HG03066 (cell line): ENCODE data around the gene APBB1IP.
"Not testable (repeated sequence)": the region's sequence is repeated elsewhere in the genome, so short reads cannot be mapped to it uniquely, and the experiment has no call there.

ENCODE experiments used
- ATAC-seq: cut with Tn5 transposase; IDR thresholded peaks from one replicate; pipeline ENCODE4 v1.9.1; 2021; ENCODE audit warnings: low read depth; ENCODE audit not compliant: unreplicated experiment

APBB1IP gene

GRCh38 chr10:26503911-26504310 is 65.8 kb downstream of the APBB1IP start:
- ATAC-seq: no peak

DNA sequence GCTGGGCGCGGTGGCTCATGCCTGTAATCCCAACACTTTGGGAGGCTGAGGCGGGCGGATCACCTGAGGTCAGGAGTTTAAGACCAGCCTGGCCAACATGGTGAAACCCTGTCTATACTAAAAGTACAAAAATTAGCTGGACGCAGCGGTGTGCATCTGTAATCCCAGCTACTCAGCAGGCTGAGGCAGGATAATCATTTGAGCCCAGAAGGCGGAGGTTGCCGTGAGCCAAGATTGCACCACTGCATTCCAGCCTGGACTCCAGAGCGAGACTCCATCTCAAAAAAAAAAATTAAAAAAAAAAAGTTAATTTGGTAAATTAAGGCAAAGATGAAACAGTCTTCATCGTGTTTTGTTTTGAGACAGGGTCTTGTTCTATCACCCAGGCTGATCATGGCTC is 66.3 kb downstream of the APBB1IP start:
- ATAC-seq: not testable (repeated sequence)

GRCh38 chr10:26505491-26505890 is 67.3 kb downstream of the APBB1IP start:
- ATAC-seq: no peak

GRCh38 chr10:26506736-26507135 is 68.6 kb downstream of the APBB1IP start:
- no peak for ATAC-seq

GRCh38 chr10:26507441-26507840 is 69.3 kb downstream of the APBB1IP start:
- ATAC-seq: no peak

DNA sequence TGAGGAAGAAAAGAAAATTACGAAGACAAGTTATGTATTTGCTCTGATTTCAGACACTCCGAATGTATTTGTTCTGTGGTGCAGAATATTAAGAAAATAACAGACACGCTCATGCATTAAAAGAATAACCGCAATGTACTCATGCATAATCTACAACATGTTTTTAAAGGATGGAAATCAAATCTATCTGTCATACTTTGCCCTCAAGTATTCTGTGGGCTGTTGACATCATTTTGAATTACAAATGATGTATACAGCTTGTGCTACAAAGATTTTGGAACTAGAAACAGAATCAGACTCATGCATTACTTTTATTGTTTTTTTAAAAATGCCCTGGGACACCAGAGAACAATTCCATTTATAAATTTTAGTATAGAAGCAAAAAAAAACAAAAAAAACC is 69.9 kb downstream of the APBB1IP start:
- no peak for ATAC-seq

GRCh38 chr10:26509307-26509706 is 71.2 kb downstream of the APBB1IP start:
- ATAC-seq: no peak

DNA sequence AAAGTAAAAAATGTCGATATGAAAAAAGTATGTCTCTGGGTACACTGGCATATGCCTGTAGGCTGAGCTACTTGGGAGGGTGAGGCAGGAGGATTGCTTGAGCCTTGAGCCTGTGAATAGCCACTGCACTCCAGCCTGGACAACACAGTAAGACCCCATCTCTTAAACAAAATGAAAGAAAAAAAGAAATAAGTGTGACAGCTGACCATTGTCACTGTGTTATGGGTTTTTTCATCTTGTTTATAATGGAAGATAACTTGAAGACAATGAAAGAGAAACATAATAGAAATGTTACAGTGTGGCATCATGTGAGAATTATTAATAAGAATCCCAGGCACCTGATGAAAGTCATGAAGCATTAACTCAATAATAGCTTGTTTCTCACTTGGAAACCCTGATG is 75.0 kb downstream of the APBB1IP start:
- no peak for ATAC-seq

DNA sequence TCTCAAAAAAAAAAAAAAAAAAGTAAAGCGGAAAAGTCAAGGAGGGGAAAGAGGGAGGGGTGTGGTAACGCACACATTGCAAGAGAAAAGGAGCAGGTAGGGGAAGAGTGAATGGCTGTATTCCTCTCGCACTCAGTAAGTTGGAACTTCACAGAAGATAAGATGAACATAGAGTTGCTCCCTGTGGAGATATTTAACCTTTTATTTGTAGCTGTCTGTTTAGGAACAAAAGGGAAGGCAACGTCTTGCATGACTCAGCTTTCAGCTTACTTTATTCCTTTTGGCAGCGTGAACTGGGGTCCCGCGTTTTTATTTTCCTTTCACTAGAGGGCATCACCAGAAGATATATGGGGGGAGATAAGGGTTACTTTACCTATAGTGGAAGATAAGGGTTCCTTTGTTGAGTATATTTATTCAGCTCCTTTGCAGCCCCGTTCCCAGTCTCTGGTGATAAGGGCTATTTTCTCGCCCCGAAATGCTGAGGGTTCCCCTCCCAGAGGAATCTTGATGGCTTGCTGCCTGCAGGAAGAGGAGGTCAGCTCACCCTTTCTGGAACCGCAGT is 78.5 kb downstream of the APBB1IP start:
- ATAC-seq: no peak

- ATAC-seq: no peak
Measured at GRCh38 chr10:26517141-26517867, 79.2 kb downstream of the APBB1IP start.

GRCh38 chr10:26519803-26520202 is 81.7 kb downstream of the APBB1IP start:
- ATAC-seq: no peak

DNA sequence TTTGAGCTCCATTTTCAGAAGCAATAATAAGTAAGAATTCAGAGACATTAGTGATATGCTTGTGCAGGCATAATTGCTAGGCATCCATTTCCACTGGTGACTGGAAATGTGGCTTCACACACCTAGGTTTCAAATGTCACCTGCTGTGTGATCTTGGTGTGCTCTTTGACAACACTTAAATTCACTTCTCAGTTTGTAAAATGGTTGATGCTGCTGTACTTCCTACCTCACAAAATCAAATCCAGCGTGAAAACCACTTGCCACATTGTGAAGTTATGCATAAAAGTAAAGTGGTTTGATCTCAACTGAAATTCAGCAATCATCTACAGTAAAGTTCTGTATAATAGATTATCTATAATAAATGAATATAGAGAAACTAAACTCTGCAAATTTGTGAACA is 82.4 kb downstream of the APBB1IP start:
- ATAC-seq: no peak

GRCh38 chr10:26524161-26524896 is 86.2 kb downstream of the APBB1IP start:
- no peak for ATAC-seq

- ATAC-seq: no peak
Measured at GRCh38 chr10:26525586-26525985, 87.4 kb downstream of the APBB1IP start.

GRCh38 chr10:26527018-26527417 is 88.9 kb downstream of the APBB1IP start:
- ATAC-seq: no peak

DNA sequence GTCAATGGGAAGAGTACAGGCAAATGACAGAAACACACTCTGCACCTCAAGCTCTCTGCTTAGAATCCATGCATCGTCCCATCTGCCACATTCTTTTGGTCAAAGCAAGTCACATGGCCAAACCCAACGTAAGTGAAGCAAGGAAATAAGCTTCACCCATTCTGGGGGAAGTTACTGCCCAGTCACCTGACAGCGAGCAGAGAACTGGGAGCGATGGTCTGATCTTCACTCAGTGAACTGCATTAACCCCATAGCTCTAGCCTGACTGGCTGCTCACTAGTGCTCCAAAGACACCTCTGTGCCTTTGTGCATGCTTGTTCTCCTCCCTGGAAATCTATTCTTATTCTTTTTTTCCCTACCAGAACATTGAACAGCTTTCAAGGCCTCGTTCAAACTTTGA is 89.9 kb downstream of the APBB1IP start:
- ATAC-seq: no peak

- peak; percentile 69 for ATAC-seq
Measured at GRCh38 chr10:26528715-26529393, 90.7 kb downstream of the APBB1IP start.

DNA sequence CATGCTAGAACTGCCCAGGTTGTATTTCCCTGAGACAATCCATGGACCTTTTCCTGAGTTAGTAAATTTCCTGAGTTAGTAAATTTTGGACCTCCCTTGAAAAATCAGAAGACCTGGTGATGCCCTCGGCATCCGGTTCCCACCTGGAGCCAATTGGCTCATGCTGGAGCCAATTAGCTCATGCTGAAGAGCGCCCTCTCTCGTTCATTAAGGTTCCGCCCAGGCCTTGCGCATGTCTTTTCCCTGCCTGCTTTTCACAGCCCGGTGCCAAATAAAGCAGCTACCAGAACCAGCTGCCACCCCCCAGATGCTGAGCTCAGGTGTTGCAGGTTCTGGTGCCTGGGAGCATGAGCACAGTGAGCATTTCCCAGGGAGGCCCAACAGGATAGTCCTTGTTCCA is 96.2 kb downstream of the APBB1IP start:
- ATAC-seq: no peak

GRCh38 chr10:26540601-26541000 is 102.5 kb downstream of the APBB1IP start:
- no peak for ATAC-seq

- ATAC-seq: peak; percentile 86
Measured at GRCh38 chr10:26543567-26544306, 105.6 kb downstream of the APBB1IP start.

DNA sequence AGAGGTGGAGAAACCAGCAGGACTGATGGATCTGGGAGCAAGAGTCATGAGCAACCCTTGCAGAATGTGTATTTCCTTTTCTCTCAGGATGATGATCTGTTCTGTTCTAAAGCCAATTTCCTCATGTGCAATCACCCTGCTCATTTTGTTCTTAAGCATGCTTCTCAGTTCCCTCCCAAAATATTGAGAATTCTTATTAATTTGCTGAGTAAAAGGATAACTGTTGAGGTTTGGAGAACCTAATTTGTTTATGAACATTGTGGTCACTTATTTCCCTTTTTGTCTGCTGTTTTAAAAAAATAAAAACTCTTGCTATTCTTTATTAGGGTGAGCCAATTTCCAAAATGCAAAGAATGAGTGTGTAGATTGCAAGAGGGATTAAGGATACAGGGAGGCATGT is 106.8 kb downstream of the APBB1IP start:
- no peak for ATAC-seq
